ENCODE data around the gene SPOP.
"Not testable (repeated sequence)": the region's sequence is repeated elsewhere in the genome, so short reads cannot be mapped to it uniquely, and the experiment has no call there.

SPOP gene

DNA sequence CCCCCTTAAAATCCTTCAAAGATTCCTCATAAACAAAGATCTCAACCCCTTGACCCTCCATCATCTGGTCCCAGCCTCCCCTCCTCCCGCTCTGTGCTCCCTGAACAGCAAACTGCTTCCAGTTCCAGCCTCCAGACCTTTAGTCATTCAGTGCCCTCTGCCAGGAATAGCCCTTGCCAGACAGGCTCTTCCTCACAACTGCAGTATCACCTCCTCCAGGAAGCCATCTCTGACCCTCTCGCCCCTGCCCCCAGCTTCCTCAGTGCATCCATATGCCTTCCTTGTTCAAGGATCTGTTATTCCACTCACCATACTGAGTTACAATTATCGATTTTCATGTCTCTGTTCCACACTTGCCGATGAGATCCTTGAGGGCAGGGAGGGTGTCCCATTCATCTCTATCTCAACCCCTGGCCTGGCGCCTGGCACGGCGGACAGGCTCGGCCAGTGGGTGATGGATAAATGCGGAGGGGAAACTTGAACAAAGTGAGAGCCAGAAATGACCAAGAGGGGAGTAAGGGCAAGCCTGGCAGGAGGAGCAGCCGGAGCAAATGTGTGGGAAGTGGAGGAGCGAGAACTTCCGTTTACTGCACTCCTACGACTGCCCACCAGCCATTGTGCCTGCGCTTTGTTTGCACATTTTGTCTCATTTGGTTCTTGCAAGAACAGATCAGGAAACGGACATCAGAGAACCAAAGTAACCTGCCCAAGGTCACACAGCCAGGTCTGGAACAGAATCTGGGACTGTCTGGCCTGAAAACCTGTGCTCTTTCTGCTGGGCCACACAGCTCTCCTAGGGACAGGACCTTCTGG, 104.2 kb downstream of the SPOP start:
- no peak for DNase-seq (ENCODE audit: low spot score)

DNA sequence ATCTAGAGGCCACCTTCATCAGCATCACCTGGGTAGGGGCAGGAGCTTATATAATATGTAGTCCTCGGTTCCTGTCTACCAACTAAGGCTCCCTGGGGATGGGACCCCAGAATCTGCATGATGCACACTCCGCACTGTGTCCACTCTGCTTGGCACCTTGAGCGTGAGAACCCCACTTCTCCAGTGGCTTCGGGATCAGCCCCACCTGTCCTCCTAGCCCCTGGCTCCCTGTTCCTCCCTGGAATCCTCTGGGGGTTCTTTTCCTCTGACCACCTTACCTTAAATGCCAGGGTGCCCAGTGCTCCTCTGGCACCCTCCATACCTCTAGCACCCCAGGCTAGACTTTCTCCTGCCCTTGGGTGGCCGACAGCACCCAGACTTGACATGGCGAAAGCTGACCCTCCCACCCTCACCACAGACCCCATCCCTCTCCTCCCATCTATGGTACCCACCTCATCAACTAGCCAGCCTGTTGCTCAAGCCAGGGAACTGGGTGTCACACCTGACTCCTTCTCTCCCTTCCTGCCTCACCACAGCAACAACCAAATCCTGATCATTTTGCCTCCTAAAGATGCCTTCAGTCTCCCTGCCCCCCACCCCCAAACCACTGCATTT, 105.0 kb downstream of the SPOP start:
- DNase-seq (ENCODE audit: low spot score): no peak

DNA sequence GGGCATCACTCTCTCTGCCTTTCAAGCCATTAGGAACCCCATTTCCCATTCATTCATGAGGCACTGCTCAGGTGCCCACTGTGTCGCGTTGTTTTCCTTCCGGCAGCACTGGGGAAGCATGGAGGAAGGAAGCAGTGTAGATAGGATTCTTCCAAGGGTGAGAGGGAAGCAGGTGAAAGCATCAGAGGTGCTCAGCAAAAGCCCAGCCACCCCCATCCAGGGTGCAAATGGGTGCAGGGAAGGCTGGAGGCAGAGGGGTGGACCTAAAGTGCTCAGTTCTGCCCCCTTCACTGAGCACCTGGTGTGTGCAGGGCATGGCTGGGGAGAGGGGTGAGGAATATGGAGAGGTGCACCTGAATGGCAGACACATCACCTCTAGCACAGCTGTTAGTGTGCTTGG, 105.7 kb downstream of the SPOP start:
- no peak for DNase-seq (ENCODE audit: low spot score)

DNA sequence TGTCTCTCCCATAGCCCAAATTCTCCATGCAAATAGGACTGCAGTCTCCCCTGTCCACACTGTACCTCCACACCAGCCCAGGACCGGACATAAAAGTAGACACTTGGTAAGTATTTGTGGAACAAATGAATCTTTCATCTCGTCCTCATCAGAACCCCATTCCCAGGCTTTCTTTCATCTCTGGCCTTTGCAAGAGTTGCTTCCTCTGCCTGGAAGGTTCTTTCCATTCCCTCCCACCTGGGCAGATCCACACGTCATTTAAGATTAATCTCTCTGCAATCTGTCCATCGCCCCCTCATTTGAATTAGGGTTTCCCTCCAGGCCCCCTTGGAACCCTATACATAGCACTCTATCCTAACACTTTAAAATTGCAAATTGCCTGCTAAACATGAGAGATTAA, 106.1 kb downstream of the SPOP start:
- DNase-seq (ENCODE audit: low spot score): no peak

DNA sequence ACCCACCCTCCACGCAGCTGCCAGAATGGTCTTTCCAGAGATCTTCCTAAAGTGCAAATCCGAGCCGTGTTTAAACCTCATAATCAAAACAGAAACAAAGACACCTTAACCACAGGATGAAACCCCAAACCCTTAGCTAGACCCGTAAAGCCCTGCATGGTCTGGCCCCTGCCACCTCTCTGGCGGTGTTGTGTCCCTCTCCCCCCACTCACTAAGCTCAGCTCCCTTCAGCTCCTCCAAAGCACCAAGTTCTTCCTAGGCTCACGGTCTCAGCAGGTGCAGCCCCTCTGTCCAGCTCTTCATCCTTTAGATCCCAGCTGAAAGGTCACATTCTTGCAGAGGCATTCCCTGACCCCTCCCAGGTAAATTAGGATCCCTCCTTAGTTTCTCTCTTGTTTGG, 106.6 kb downstream of the SPOP start:
- DNase-seq (ENCODE audit: low spot score): no peak

DNA sequence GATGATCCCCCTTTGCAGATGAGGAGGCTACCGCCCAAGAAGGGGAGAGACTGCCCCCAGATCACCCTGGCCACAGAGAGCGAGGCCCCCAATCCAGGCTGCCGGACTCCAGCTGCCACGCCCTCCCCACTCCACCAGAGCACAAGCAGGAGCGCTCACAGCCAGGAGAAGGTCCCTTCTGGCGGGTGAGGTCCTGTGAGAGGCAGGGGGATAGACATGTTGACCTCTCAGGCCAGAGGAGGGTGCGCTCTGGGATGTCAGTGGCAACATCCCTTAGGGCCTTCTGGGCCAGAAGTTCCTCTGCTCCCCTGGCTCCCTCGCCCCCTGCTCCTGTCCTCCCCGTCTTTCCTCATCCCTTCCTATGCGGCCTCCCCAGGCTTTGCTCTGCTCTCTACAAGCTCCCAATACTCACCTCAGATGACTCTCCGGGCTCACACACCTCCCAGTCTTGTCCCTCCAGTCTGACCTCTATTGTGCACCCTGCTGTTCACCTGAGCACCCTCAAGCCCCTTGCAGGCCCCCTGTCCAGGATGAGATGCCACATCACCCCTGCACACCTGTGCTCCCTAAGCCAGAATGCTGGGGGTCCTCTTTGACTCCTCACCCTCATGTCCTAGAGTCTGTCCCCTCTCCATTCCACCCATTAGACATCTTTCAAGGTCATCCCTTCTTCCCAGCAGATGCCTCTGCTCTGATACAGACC, 107.2 kb downstream of the SPOP start:
- DNase-seq (ENCODE audit: low spot score): no peak

DNA sequence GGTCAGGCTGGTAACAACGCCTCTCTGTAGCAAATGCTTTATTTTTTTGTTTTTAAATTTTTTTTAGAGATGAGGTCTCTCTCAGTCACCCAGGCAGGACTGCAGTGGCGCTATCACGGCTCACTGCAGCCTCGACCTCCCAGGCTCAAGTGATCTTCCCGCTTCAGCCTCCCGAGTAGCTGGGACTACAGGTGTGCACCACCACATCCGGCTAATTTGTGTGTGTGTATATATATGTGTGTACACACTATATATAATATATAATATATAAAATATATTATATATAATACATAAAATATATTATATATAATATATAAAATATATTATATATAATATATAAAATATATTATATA, 109.2 kb downstream of the SPOP start:
- not testable (repeated sequence) for DNase-seq (ENCODE audit: low spot score)

DNA sequence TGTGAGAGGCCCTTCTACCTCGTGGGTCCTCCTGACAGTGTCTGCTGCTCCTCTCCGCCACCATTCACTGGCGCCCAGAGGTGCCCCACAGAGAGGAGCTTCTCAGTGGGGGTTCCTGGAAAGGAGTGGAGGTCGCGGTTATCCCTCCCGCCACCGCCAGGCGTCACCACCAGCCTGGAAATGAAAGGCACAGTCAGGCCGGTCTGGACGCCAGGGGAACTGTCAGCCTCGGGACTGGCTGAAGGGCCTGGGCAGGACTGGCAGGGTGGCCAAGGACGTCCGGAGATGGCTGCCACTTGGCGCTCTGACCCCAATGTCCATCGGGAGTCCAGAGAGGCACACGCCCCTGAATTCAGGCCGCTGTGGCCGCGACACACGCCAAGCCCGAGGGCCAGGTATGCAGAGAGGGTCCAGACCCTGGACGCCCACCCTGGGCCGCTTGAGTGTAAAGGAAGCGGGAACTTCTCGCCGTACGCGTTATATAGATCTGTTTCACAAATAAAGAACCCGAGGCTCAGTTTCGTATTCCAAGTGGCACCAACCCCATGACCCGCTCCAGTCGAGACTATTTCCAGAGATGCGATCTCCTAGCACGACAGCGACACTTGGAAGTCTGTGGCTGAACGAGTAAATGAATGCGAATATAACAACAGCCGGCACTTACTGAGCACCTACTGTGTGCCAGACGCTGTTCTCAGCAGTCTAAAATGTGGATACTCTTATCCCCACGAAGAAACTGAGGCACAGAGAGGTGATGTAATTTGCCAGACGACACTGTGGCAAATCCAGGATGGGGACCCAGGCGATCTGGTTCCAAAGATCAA, 109.8 kb downstream of the SPOP start:
- DNase-seq (ENCODE audit: low spot score): peak; percentile 81

DNA sequence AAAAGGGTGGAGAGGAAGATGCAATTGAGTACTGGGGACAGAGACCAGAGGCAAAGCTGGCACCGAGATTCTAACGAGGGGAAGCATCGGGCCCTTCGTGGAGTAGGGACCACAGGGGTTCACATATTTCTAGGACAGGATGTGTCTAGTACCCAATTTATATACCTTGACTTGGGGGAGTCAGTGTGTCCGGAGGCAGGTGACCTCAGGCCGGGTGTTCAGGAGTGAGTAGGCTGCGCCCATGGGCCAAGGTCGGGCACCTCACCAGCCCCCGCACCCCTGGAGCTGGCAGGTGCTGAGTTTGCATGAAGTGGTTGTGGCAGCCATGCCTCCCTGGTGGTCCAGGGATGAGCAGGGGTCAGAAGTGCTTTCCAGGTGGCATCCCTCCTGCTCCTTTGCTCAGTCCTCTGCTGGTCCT, 110.8 kb downstream of the SPOP start:
- DNase-seq (ENCODE audit: low spot score): no peak

DNA sequence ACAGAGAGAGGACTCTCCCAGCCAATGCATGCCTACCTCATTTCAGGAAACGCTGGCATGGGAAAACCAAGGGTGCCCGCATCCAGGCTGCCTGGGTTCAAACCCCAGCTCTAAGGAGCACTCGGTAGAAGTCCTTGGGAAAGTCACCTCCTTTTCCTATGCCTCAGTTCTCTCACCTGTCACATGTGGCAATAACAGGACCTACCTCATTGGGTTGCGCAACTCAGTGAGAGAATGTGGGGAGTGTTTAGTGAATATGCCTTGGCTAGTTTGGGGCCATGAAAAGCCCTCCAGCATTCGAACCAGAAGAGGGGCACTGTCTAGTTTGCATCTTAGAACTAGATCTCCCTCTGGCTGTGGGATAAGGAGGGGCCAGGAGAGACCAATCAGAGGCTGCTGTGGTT, 111.2 kb downstream of the SPOP start:
- no peak for DNase-seq (ENCODE audit: low spot score)

DNA sequence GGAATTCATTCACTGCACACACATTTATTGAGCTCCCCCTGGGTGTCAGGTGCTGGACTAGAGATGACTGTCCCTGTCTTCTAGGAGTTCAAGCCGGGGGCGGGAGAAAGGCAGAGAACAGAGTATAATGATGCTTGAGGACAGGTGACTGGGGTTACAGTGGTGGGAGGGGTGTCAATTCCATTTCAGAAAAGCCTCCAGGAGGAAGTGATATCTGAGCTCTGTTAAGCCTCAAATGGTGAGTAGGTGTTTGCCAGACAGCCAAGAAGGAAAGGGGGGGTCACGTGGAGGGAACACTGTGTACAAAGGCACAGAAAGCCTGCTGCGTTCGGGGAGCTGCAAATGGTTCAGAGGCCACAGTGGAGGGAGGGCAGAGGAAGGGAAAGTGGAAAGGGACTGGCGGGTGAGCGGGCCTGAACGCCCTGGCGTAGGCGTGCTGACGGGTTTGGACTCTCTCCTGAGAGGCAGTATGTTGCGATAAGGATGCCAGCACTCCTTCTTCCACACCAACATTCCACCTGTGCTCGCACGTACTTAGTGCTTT, 111.9 kb downstream of the SPOP start:
- no peak for DNase-seq (ENCODE audit: low spot score)

DNA sequence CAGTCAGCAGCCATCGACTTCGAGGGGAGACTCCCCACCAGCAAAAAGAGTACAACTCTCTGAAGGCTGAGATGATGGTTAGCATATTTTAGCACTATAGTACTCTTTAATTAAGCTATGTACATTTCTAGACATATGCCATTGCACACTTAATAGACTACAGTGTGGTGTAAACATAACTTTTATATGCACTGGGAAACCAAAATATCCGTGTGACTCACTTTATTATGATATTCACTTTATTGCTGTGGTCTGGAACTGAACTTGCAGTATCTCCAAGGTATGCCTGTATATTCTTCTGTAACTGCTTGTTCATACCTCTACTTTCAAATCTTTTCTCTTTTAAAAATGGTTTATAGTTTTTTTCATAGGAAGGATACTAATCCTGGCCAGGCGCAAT, 113.3 kb downstream of the SPOP start:
- no peak for DNase-seq (ENCODE audit: low spot score)

DNA sequence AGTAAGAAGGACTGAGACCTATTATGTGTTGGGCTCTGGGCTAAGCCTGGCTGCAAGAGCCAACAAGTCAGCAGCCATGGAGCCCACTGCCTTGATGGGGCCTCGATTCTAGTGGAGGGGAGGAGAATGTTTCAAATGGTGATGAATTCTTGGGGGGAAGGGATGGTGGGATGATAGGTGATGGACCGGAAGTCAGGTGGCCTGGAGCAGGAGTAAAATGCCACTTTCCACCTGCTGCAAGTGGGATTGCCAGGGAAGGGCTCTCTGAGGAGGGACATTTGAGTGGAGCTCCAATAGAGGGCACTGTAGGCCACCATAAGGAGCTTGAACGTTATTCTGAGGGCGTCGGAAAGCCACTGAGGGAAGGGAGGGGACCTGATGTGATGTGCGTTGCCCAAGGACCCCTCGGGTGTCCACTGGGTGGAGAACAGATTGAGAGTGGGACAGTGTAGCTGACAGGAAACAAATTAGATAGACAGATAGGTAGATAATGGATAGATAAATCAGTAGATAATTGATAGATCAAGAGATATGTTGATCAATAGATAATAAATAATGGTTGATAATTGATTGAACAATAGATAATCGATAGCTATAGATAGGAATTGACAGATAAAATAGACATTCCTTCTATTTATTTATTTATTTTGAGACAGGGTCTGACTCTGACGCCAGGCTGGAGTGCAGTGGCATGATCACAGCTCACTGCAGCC, 120.4 kb downstream of the SPOP start:
- DNase-seq (ENCODE audit: low spot score): peak; percentile 80

DNA sequence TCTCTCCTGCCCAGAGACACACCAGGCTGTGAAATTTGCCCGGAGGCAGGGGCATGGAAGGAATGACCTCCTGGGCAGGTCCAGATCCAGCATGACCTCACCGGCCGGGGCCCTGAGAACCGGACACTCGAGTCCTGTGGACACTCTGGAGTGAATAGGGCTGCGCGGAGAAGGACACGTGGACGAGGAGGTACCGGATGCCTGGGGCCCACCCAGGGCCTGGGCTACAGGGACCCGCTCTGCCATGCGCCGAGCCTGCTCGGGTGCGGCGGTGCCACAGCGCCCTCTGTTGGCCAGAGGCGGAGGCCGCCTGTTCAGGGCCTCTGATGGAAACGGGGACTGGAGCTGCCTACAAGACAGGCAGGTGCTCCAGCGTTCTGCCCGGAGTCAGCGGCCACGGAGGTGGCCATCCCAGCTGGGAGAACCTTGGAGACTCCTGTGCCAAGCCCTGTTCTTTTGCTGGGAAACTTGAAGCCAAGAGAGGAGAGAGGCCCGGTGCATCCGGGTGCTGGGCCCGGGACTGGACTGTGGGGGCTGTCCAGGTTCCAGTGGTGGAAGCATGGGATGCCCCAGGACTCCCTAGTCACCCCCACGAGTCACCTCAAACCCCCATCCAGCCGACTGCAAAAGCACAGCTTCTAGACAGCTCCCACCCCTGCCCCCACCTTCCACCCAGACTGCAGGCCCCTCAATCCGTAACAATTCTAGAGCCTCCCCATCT, 121.5 kb downstream of the SPOP start:
- peak; percentile 79 for DNase-seq (ENCODE audit: low spot score)

DNA sequence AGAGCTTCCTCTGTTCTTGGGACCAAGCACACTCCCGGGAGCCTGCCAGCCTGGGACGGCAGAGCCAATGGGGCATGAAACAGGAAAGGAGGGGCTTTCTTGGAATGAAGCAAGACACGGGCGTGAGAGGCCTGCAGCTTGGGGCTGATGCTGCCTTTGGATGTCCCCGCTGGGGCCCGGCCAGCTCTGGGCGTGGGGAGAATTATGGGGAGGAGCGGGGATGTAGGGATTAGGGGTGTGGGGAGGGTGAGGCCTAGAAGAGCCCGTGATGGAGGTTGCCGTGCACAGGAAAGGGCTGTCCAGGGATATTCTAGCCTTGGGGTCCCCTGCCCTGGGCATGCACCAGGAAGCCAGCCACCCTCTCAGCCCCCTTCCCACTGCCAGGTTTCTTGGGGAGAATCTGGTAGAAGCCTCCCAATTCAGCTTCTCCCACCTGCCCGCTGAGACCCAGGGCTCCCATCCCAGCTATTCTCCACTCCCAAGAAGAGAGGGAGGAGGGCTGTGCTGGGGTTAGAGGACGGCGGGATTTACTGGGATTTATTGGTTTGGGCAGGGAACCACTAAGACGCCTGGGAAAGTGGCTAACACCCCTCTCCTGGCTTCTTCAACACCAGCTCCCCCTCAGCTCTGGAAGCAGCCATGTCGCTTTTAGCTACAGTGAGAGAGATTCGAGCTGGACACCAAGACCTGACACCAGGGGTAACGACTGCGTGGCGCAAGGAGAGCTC, 122.2 kb downstream of the SPOP start:
- no peak for DNase-seq (ENCODE audit: low spot score)

DNA sequence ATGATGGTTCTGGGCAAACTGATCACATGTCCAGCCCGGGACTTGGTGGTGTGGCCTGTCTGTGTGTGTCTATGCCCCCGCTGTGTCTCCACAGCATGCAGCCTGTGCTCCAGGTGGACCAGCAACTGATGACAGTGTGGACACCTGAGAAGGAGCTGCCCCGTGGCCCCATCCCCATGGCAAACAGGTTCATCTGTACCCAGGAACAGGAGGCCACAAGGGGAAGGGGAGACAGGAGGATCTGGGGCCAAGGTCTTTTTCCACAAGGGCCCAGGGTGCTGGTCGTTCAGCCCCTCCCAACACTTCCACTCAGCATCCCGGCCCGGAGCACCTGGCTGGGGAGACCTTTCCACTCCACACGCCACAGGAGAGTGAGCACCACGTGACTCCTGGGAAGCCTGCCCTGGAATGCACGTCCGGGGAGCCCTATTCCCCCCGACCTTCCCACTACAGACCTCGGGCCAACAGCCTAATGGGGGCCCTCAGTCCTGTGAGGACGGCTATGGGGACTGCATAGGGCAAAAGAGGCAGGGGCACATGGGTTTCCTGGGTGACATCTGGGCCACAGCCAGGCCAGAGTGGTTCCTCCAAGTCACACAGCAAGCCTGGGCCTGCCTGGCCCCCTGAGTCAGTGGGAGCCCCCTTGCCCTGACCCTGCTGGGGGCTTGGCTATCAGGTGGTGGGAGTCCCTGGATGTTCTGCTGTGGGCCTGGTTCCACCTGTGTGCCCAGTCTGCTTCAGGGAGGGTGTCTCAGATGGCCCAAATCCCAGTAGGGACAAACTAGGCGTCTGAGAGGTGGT, 123.0 kb downstream of the SPOP start:
- no peak for DNase-seq (ENCODE audit: low spot score)

DNA sequence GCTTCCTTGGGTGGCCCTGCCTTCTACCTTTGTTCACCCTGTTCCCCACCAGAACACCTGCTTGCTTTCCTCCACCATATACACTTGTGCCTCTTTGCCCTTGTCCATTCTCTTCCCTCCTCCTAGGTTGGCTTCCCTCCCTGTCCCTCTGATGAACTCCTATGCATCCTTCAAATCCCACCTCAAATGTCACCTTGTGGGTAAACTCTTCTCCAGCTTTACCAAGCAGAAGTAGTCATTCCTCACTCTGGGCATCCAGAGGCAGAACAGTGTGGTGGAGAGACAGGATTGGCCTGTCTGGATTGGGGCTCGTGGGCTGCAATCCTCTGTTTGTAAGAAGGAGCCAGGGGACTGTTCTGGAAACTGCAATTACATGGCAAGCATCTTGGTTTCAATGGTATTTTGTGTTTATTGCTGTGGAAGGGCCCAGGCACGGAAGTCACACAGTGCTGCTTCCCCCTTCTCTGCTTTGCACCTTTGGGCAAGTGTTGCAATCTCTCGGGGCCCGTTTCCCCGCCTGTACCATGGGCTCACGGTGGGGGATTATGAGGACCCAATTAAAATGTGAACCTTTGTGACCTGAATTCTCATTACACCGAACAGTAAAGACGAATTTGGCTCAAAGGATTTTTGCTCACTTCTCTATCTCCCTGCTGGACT, 124.1 kb downstream of the SPOP start:
- no peak for DNase-seq (ENCODE audit: low spot score)

DNA sequence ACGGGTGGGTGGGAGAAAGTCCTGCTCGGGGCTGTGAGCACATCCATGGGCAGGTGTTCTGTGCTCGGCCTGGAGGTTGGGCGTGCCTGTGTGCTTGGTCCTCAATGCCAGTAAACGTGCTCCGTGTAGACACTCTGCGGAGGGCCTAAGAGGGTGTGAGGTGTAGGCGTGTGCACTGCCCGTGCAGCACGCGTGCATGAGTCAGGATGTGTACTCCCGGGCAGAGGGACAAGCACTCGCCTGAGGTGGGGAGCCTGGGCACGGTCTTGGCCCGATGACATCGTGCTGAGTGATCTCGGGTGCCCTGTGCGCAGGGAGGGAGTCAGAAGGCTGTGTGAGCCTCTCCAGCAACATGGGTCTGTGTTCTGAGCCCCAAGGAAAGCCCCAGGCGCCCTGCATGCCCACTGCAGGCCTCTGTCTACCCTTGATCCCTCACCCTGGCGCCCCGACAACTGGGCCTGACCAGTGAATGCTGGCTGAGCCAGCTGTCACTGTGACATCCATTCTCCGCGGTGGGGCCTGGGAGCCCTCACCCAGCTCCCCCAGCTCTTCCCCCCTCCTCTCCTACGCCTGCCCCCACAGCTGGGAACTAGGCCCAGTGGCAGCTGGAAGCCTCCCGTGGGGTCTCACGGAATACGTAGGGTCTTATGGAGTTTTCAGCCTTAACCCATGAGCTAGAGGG, 125.7 kb downstream of the SPOP start:
- DNase-seq (ENCODE audit: low spot score): no peak

All from SK-N-DZ (cell line).